Hippocampal formation (tissue), 2 donors: ENCODE results near the gene PRKN.

Source experiments
- DNase-seq, 2 donors: peaks; one replicate each; lab custom pipeline; 2025; lab: John Stamatoyannopoulos, UW

PRKN gene

GRCh38 chr6:162727322-162728182, at the start of gene PRKN, which contains the start of gene PACRG:
PRKN (minus strand) TSS chr6:162727766.
PACRG (plus strand) TSS chr6:162727974.
- DNase-seq, result peak; percentile 95 to 98

- DNase-seq, result no peak
Observed at GRCh38 chr6:162777091-162777490, 49.5 kb upstream of the PRKN start.

GRCh38 chr6:162773996-162774395, 46.4 kb upstream of the PRKN start:
- DNase-seq, result no peak

GRCh38 chr6:162772466-162772865, 44.9 kb upstream of the PRKN start:
- no peak for DNase-seq

GRCh38 chr6:162770955-162771354, 43.4 kb upstream of the PRKN start:
- DNase-seq, result no peak

- no peak for DNase-seq
Observed at GRCh38 chr6:162770136-162770535, 42.6 kb upstream of the PRKN start.

- DNase-seq, result no peak
Observed at GRCh38 chr6:162753775-162754174, 26.2 kb upstream of the PRKN start.

GRCh38 chr6:162751211-162751859, 23.8 kb upstream of the PRKN start:
- DNase-seq, result no peak

- DNase-seq, result no peak
Observed at GRCh38 chr6:162750776-162751175, 23.2 kb upstream of the PRKN start.

- no peak for DNase-seq
Observed at GRCh38 chr6:162736961-162737360, 9.4 kb upstream of the PRKN start.

- no peak for DNase-seq
Observed at GRCh38 chr6:162733489-162733888, 5.9 kb upstream of the PRKN start.

- DNase-seq, result no peak
Observed at GRCh38 chr6:162730502-162730901, 2.9 kb upstream of the PRKN start.

GRCh38 chr6:162728706-162729105, 1.1 kb upstream of the PRKN start:
- DNase-seq, result no peak

GRCh38 chr6:162728197-162728596, 631 bp upstream of the PRKN start:
- DNase-seq, result peak; percentile 27 to 63

GRCh38 chr6:162726947-162727321, 632 bp downstream of the PRKN start:
- no peak for DNase-seq

GRCh38 chr6:162722633-162723032, 4.9 kb downstream of the PRKN start:
- no peak for DNase-seq

GRCh38 chr6:162722226-162722625, 5.3 kb downstream of the PRKN start:
- DNase-seq, result no peak

- no peak for DNase-seq
Observed at GRCh38 chr6:162721404-162721687, 6.2 kb downstream of the PRKN start.

- no peak for DNase-seq
Observed at GRCh38 chr6:162719528-162719927, 8.0 kb downstream of the PRKN start.

GRCh38 chr6:162715601-162716000, 12.0 kb downstream of the PRKN start:
- DNase-seq, result no peak

GRCh38 chr6:162713974-162714780, 13.4 kb downstream of the PRKN start:
- no peak for DNase-seq

- no peak for DNase-seq
Observed at GRCh38 chr6:162712694-162713093, 14.9 kb downstream of the PRKN start.

GRCh38 chr6:162711376-162711775, 16.2 kb downstream of the PRKN start:
- DNase-seq, result no peak
